HEK293 (cell line): Measurements from ENCODE around the gene L3MBTL4.
"Not testable (repeated sequence)": the region's sequence is repeated elsewhere in the genome, so short reads cannot be mapped to it uniquely, and the experiment has no call there.

Experiments used
- CTCF ChIA-PET: fragments of 350-600 bp; formaldehyde crosslinking; extraction: SDS; loops from one replicate; lab custom pipeline; 2021; ENCODE audit warnings: antibody characterized with exemption; lab: Yijun Ruan, JAX
- POLR2A ChIA-PET: fragments of 300-600 bp; formaldehyde crosslinking; extraction: SDS; loops from one replicate; lab custom pipeline; 2020; ENCODE audit warnings: antibody characterized with exemption, inconsistent platforms; lab: Yijun Ruan, JAX
- H3K27ac ChIP-seq: fragments of 200-500 bp; sonication (Bioruptor generic); 2 replicates; pipeline ENCODE4 v1.5.1; 2014; ENCODE audit warnings: low read depth, low read length, control low read depth, inconsistent platforms; ENCODE audit errors: extremely low read depth
- H3K36me3 ChIP-seq, 2 experiments: fragments of 200-500 bp in 1 of 2; sonication (Bioruptor generic) in 1 of 2; 1 replicate in 1 of 2; 2 replicates in 1 of 2; pipeline ENCODE4 v1.5.1; 2014 to 2017; ENCODE audit warnings: inconsistent platforms in 2 of 2, low read length in 2 of 2; ENCODE audit not compliant: control insufficient read depth in 2 of 2, insufficient read depth in 1 of 2
- H3K4me1 ChIP-seq: fragments of 200-500 bp; sonication (Bioruptor generic); 2 replicates; pipeline ENCODE4 v1.5.1; 2014; ENCODE audit warnings: mild to moderate bottlenecking, low read length, inconsistent platforms; ENCODE audit not compliant: control insufficient read depth, insufficient read depth
- H3K4me3 ChIP-seq: 2 replicates; pipeline ENCODE4 v1.5.1; 2011; ENCODE audit warnings: low read depth, mild to moderate bottlenecking, control low read depth, low read length, moderate library complexity
- H3K9me3 ChIP-seq: fragments of 200-500 bp; sonication (Bioruptor generic); 2 replicates; pipeline ENCODE4 v1.5.1; 2014; ENCODE audit warnings: low read depth, low read length, inconsistent platforms; ENCODE audit not compliant: control insufficient read depth, insufficient read depth
- GFI1B ChIP-seq: fragments of 450-650 bp; formaldehyde crosslinking; IDR thresholded peaks from 2 replicates; pipeline ENCODE4 v1.5.1; 2016; ENCODE audit warnings: missing biosample characterization, missing genetic modification characterization
- HOXA7 ChIP-seq: sonication (generic); formaldehyde crosslinking; IDR thresholded peaks from 2 replicates; pipeline ENCODE4 v1.8.1; 2022; ENCODE audit warnings: missing genetic modification reagents, borderline replicate concordance
- KLF1 ChIP-seq: fragments of 450-650 bp; formaldehyde crosslinking; IDR thresholded peaks from 2 replicates; pipeline ENCODE4 v1.5.1; 2016; ENCODE audit warnings: missing biosample characterization, missing genetic modification characterization
- RBAK ChIP-seq: fragments of 450-650 bp; formaldehyde crosslinking; IDR thresholded peaks from 2 replicates; pipeline ENCODE4 v1.5.1; 2016; ENCODE audit warnings: missing biosample characterization, missing genetic modification characterization
- REPIN1 ChIP-seq: fragments of 450-650 bp; formaldehyde crosslinking; IDR thresholded peaks from 2 replicates; pipeline ENCODE4 v1.5.1; 2017; ENCODE audit warnings: missing biosample characterization, missing genetic modification characterization, low read depth
- REST ChIP-seq: fragments of 450-650 bp; formaldehyde crosslinking; IDR thresholded peaks from 2 replicates; pipeline ENCODE4 v1.5.1; 2016; ENCODE audit warnings: missing biosample characterization, missing genetic modification characterization
- WT1 ChIP-seq: fragments of 450-650 bp; formaldehyde crosslinking; IDR thresholded peaks from 2 replicates; pipeline ENCODE4 v1.5.1; 2016; ENCODE audit warnings: missing biosample characterization, missing genetic modification characterization
- ZBTB6 ChIP-seq: fragments of 450-650 bp; formaldehyde crosslinking; IDR thresholded peaks from 2 replicates; pipeline ENCODE4 v1.5.1; 2017; ENCODE audit warnings: missing biosample characterization, missing genetic modification characterization
- ZFP3 ChIP-seq: fragments of 450-650 bp; formaldehyde crosslinking; IDR thresholded peaks from 2 replicates; pipeline ENCODE4 v1.5.1; 2016; ENCODE audit warnings: low read depth, missing biosample characterization, missing genetic modification characterization
- ZNF114 ChIP-seq: fragments of 450-650 bp; formaldehyde crosslinking; IDR thresholded peaks from 2 replicates; pipeline ENCODE4 v1.5.0; 2017; ENCODE audit warnings: missing biosample characterization, missing genetic modification characterization
- ZNF138 ChIP-seq: fragments of 450-650 bp; formaldehyde crosslinking; IDR thresholded peaks from 2 replicates; pipeline ENCODE4 v1.5.1; 2016; ENCODE audit warnings: missing biosample characterization, missing genetic modification characterization, borderline replicate concordance
- ZNF266 ChIP-seq: fragments of 450-650 bp; formaldehyde crosslinking; IDR thresholded peaks from 2 replicates; pipeline ENCODE4 v1.5.1; 2016; ENCODE audit warnings: missing biosample characterization, missing genetic modification characterization, low read depth
- ZNF366 ChIP-seq: fragments of 450-650 bp; formaldehyde crosslinking; conservative IDR thresholded peaks from 2 replicates; pipeline ENCODE4 v1.5.1; 2016; ENCODE audit warnings: missing biosample characterization, missing genetic modification characterization
- ZNF48 ChIP-seq: fragments of 450-650 bp; formaldehyde crosslinking; IDR thresholded peaks from 2 replicates; pipeline ENCODE4 v1.5.1; 2016; ENCODE audit warnings: missing biosample characterization, missing genetic modification characterization
- ZNF510 ChIP-seq: fragments of 450-650 bp; formaldehyde crosslinking; IDR thresholded peaks from 2 replicates; pipeline ENCODE4 v1.5.1; 2018; ENCODE audit warnings: mild to moderate bottlenecking, missing genetic modification characterization, missing biosample characterization; ENCODE audit not compliant: insufficient replicate concordance
- ZNF521 ChIP-seq: fragments of 450-650 bp; formaldehyde crosslinking; IDR thresholded peaks from 2 replicates; pipeline ENCODE4 v1.5.1; 2017; ENCODE audit warnings: missing biosample characterization, mild to moderate bottlenecking, missing genetic modification characterization
- ZNF549 ChIP-seq: fragments of 450-650 bp; IDR thresholded peaks from 2 replicates; pipeline ENCODE4 v1.5.1; 2018; ENCODE audit warnings: missing biosample characterization, missing genetic modification characterization, mild to moderate bottlenecking, inconsistent platforms, moderate library complexity
- ZNF639 ChIP-seq: fragments of 450-650 bp; formaldehyde crosslinking; IDR thresholded peaks from 2 replicates; pipeline ENCODE4 v1.5.1; 2016; ENCODE audit warnings: missing biosample characterization, missing genetic modification characterization
- ZNF677 ChIP-seq: fragments of 450-650 bp; IDR thresholded peaks from 2 replicates; pipeline ENCODE4 v1.5.0; 2018; ENCODE audit warnings: missing biosample characterization, mild to moderate bottlenecking, missing genetic modification characterization, moderate library complexity
- TF ChIP-seq, protein P1 (sequence below): fragments of 450-650 bp; formaldehyde crosslinking; IDR thresholded peaks from 2 replicates; pipeline ENCODE4 v1.5.1; 2016; ENCODE audit warnings: missing biosample characterization, missing genetic modification characterization

L3MBTL4 gene

GRCh38 chr18:6052449-6052913, 362.2 kb downstream of the L3MBTL4 start (continued):
- TF ChIP-seq ZNF549 (tag by site-specific recombination) (no peak), ZNF677 (tag by site-specific recombination) (no peak), REST (no peak)
- TF ChIP-seq, protein P1, sequence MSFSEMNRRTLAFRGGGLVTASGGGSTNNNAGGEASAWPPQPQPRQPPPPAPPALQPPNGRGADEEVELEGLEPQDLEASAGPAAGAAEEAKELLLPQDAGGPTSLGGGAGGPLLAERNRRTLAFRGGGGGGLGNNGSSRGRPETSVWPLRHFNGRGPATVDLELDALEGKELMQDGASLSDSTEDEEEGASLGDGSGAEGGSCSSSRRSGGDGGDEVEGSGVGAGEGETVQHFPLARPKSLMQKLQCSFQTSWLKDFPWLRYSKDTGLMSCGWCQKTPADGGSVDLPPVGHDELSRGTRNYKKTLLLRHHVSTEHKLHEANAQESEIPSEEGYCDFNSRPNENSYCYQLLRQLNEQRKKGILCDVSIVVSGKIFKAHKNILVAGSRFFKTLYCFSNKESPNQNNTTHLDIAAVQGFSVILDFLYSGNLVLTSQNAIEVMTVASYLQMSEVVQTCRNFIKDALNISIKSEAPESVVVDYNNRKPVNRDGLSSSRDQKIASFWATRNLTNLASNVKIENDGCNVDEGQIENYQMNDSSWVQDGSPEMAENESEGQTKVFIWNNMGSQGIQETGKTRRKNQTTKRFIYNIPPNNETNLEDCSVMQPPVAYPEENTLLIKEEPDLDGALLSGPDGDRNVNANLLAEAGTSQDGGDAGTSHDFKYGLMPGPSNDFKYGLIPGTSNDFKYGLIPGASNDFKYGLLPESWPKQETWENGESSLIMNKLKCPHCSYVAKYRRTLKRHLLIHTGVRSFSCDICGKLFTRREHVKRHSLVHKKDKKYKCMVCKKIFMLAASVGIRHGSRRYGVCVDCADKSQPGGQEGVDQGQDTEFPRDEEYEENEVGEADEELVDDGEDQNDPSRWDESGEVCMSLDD, result no peak

- H3K4me1 ChIP-seq, H3K4me3 ChIP-seq, H3K27ac ChIP-seq, H3K9me3 ChIP-seq, H3K36me3 ChIP-seq, CTCF ChIA-PET, POLR2A ChIA-PET: not testable (repeated sequence)
Measured at GRCh38 chr18:6047596-6047995, 367.1 kb downstream of the L3MBTL4 start.

- ChIA-PET POLR2A (no interaction called here), CTCF (no interaction called here)
- Histone ChIP-seq H3K4me3 (no peak overlapping the region), H3K27ac (no peak overlapping the region), H3K36me3 (no peaks in the 10 kb centered on the region), H3K9me3 (no peaks in the 10 kb centered on the region), H3K4me1 (no peaks in the 10 kb centered on the region)
- no peak for TF ChIP-seq KLF1 (tag by site-specific recombination)
- TF ChIP-seq ZFP3 (tag by site-specific recombination), result no peak
- TF ChIP-seq RBAK (tag by site-specific recombination), result no peak
- TF ChIP-seq REPIN1 (tag by site-specific recombination), result no peak
- TF ChIP-seq ZNF266 (tag by site-specific recombination), result no peak
- no peak for TF ChIP-seq GFI1B (tag by site-specific recombination)
- no peak for TF ChIP-seq ZNF639 (tag by site-specific recombination)
- TF ChIP-seq ZNF366 (tag by site-specific recombination), result no peak
- no peak for TF ChIP-seq ZNF521 (tag by site-specific recombination)
Measured at GRCh38 chr18:6044773-6045172, 369.9 kb downstream of the L3MBTL4 start.

- TF ChIP-seq ZNF114 (tag by site-specific recombination), result no peak
- TF ChIP-seq WT1 (tag by site-specific recombination), result no peak
- TF ChIP-seq ZNF510 (tag by site-specific recombination), result no peak
- no peak for TF ChIP-seq HOXA7 (CRISPR knock-in tag)
- TF ChIP-seq ZNF48 (tag by site-specific recombination), result no peak
- TF ChIP-seq ZBTB6 (tag by site-specific recombination), result no peak
- no peak for TF ChIP-seq ZNF138 (tag by site-specific recombination)
- Histone ChIP-seq H3K4me3 (no peak overlapping the region), H3K4me1 (no peaks in the 10 kb centered on the region), H3K36me3 (no peaks in the 10 kb centered on the region), H3K9me3 (no peaks in the 10 kb centered on the region), H3K27ac (no peak overlapping the region)
- ChIA-PET CTCF (no interaction called here), POLR2A (no interaction called here)
Measured at GRCh38 chr18:6044319-6044718, 370.4 kb downstream of the L3MBTL4 start.
